Measurements from ENCODE around the gene AP3B2. TPM values are rescaled to one million over a fixed set of nuclear protein-coding genes. Genes with fewer than 3 reads are reported as not detected.
A peak's percentile ranks its signal among the peaks of the same experiment; 100 is the strongest.
"Not testable (repeated sequence)": the region's sequence is repeated elsewhere in the genome, so short reads cannot be mapped to it uniquely, and the experiment has no call there.

AP3B2 gene
- total RNA-seq, 1 donor: 1.8 TPM

DNA sequence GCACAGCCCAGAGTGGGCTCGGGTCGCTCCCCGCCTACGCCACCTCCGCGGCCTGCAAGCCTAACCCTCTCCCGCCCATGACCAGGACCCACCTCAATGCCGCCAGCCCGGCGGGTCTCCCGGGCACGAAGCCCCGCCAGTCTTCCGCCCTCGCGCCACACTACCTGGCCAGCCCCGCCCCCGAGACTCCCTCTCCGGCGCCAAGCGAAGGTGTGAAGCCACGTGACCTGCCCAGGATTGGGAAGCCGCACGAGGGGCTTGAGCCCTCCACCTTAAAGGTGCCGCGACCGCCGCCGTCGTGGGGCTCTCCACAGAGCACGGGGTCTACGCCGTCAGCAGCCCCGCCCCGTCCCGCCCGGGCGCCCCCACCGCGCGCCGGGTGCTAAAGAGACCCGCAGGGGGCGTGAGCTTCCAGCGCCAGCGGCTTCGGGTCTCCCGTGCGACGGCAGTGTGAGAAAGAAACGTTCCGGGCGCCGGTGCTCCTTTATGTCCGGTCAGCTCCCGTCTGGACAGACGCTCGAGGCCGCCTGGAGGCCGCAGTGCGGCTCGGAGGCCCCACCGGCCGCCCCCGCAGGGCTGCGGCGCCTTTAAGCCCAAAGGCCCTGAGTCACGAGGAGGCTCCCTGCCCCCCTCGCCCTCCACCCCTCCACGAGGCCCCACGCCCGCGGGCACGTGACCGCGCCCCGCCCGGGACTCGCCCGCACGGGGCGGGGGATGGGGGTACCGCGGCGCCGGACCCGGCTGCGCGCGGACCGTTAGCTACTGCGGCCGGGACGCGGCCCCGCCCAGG is 62.4 kb downstream of the AP3B2 start, which contains the start of gene CPEB1:
TSS of gene CPEB1 (minus strand) at position 319 of the 790 bp plus-strand sequence. CDS start 18,904 bp downstream, outside the sequence.
- peak; percentile 51 for DNase-seq (ENCODE audit: low read depth)
- H3K4me3 ChIP-seq (ENCODE audit: low read depth, low read length): peak within 1 kb of the TSS; percentile 58
- TF ChIP-seq, protein P1, sequence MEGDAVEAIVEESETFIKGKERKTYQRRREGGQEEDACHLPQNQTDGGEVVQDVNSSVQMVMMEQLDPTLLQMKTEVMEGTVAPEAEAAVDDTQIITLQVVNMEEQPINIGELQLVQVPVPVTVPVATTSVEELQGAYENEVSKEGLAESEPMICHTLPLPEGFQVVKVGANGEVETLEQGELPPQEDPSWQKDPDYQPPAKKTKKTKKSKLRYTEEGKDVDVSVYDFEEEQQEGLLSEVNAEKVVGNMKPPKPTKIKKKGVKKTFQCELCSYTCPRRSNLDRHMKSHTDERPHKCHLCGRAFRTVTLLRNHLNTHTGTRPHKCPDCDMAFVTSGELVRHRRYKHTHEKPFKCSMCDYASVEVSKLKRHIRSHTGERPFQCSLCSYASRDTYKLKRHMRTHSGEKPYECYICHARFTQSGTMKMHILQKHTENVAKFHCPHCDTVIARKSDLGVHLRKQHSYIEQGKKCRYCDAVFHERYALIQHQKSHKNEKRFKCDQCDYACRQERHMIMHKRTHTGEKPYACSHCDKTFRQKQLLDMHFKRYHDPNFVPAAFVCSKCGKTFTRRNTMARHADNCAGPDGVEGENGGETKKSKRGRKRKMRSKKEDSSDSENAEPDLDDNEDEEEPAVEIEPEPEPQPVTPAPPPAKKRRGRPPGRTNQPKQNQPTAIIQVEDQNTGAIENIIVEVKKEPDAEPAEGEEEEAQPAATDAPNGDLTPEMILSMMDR (IDR thresholded peaks at IDR 0.05; ENCODE audit: insufficient read depth, low read length): no peak

DNA sequence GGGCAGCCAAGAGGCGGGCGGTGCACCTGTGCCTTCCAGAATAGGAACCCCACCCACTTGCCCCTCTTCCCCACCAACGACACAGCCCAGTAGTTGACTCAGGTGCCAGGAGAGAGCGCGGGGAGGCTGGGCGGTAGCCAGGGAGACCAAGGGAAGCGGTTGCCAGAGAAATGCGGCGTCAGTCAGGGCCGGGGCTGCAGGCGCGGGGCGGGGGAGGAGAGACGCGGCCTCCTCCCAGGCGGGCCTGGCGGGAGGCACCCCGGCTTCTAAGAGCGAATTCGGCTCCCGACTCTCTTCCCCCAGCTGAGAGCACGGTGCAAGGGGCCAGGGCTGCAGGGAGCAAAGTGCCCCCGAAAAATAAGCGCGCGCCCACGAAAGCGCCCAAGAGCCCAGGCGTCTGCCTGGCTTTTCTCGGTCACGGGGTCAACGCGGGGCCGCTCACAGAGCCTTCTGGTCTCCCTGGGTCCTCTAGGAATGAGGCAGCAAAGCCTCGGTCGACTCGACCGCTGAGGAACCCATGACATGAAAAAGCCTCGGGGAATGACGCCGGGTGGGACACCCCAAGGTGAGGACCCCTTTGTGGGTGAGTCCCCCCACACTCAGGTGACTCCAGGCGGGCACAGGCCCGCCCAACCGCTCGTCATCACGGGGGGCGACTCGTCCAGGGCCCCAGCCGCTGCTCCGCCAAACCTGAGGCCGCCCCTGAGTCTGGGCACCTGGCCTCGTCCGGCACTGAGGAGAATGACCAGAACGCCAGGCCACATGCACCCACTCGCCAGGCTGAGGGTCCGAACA is 63.2 kb downstream of the AP3B2 start:
- peak overlapping the region; percentile 58 for H3K4me3 ChIP-seq (ENCODE audit: low read depth, low read length)
- TF ChIP-seq, protein P1 (IDR thresholded peaks at IDR 0.05; ENCODE audit: insufficient read depth, low read length): no peak

DNA sequence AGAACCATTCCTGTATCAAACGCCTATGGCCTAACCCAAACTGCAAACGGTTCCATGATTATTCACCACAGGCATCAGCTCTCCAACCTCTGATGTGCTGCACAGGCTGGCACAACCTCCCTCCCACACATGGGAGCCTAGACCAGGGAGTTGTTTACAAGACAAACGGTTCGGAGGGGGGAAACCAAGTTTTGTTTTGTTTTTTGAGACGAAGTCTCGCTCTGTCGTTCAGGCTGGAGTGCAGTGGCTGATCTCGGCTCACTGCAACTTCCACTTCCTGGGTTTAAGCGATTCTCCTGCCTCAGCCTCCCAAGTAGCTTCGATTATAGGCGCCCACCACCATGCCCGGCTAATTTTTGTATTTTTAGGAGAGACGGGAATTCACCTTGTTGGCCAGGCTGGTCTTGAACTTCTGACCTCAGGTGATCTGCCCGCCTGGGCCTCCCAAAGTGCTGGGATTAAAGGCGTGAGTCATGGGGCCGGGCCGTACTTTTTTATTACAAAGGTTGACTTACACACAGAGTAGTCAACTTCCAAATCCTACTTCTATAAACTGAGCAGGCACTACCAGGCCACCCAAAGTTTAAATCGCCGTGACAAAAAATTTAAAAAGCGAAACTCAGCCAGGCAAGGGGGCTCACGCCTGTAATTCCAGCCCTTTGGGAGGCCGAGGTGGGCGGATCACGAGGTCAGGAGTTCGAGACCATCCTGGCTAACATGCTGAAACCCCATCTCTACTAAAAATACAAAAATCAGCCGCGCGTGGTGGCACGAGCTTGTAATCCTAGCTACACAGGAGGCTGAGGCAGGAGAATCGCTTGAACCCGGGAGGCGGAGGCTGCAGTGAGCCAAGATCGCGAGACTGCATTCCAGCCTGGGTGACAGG is 64.5 kb downstream of the AP3B2 start:
- not testable (repeated sequence) for H3K4me3 ChIP-seq (ENCODE audit: low read depth, low read length); DNase-seq (ENCODE audit: low read depth)

More for the DNA sequence above, 63.2 kb downstream of the AP3B2 start:
- no peak for DNase-seq (ENCODE audit: low read depth)

DNA sequence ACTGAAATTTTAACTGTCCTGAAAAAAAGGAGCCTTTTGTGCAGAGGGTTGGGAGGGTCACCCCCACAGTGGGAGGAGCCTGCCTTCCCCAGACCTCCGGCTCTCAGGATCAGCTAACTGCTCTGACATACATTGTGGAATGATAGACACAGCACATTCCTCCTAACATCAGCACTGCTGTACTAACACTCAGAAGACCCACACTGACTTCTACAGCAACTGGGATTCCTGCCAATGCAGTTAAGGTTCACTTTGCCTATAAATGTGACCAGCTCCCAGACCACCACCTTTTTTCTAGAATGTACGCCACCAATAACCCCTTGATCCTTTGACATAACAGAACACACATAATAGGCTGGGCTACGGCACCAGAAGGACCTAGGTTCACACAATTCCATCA is 65.7 kb downstream of the AP3B2 start:
- no peak overlapping the region for H3K4me3 ChIP-seq (ENCODE audit: low read depth, low read length)
- TF ChIP-seq, protein P1 (IDR thresholded peaks at IDR 0.05; ENCODE audit: insufficient read depth, low read length): no peak
- no peak for DNase-seq (ENCODE audit: low read depth)

DNA sequence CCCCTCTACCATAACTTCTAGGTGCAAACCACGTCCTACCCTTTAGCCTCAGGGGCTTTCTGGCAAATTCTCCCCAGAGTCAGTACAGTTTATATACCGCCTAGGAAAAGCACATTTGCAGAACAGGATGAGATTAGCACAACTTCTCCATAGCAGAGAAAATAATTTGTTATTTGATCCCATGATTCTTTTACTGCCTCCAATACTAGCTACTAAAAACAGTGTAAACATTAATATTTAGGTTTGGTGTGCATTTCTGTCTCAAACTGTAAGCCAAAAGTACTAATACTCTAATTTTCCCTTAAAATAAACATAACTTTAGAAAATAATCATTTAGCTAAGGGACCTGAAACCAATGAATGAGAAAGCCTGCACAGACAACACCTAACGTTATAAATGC is 67.0 kb downstream of the AP3B2 start:
- TF ChIP-seq, protein P1 (IDR thresholded peaks at IDR 0.05; ENCODE audit: insufficient read depth, low read length): no peak
- H3K4me3 ChIP-seq (ENCODE audit: low read depth, low read length): no peak overlapping the region
- no peak for DNase-seq (ENCODE audit: low read depth)

DNA sequence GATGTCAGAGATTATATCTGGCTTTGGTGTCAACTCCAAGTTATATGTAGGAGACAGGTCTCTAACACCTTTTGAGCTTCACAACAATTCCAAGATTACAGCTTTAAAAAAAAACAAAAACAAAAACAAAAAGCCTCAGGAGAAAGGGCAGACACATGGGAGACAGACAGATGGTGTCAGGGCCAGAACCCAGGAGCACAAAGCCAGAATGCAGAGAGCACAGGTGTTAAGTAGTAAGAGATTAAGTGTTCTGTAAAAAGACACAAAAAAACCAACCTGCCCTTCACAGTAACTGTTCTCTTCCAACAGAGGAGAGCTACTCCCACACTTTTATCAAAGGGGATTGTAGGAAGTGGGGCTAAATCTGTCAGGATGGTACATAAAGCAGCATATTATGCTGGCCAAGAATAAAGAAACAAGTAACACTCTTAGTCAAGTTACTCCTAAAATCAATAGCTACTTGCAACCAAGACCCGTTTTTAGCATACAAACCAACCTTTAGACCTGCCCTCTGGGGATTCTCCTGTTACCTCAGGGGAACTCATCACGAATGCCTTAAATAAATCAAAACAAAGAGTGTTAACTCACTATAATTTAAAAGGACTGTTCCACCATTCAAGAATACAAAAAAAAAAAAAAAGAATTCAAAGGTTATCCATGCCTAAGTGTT is 68.4 kb downstream of the AP3B2 start:
- no peak overlapping the region for H3K4me3 ChIP-seq (ENCODE audit: low read depth, low read length)
- no peak for DNase-seq (ENCODE audit: low read depth)
- TF ChIP-seq, protein P1 (IDR thresholded peaks at IDR 0.05; ENCODE audit: insufficient read depth, low read length): no peak
